ENCODE measurements around the gene SP2. TPM values are rescaled to one million over a fixed set of nuclear protein-coding genes. Genes with fewer than 3 reads are reported as not detected.

SP2 gene
- total and polyA plus RNA-seq, 10 donors, result 4.5 to 22.6 (median 15.1) TPM

DNA sequence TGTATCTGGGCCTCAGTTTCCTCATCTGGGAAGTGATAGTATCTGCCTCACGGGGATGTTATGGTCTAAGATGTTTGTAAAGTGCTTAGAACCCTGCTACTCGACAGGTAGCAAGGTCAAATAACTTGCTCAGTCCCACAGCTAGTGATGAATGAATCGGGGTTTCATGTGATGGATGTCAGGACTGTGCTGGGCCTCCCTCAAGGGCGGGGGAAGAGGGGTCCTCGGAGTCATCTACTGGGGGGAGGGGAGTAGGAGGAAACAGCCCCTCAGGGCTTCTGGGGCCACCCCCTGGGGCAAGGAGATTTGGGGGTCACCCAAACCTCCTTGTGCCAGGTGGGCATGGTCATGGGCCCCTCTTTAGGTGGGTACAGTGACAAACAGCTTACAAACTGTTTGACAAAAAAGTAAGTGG, 46.1 kb downstream of the SP2 start:
- Histone ChIP-seq H3K27me3 (replicated peaks in 1 of 7) (no peaks in the 10 kb centered on the region), H3K4me3 (peak overlapping the region; percentile 69 to 97 (median 84)), H3K27ac (peak overlapping the region; percentile 49 to 92 (median 84)), H3K36me3 (peaks cover 0 to 36% (median 10%) of the 10 kb centered on the region in 6 donors), H3K4me1 (peaks cover 10 to 70% (median 43%) of the 10 kb centered on the region in 6 donors), H3K9me3 (no peaks in the 10 kb centered on the region)
- intact Hi-C loops (cut with DNase I; ENCODE audit: low total_unique reads), result no loop called here
- no peak for DNase-seq
- 6 to 12% (median 7%) methylated on average over 5 of the region's 5 CpGs for WGBS, 5 donors
- TF ChIP-seq, protein P1, sequence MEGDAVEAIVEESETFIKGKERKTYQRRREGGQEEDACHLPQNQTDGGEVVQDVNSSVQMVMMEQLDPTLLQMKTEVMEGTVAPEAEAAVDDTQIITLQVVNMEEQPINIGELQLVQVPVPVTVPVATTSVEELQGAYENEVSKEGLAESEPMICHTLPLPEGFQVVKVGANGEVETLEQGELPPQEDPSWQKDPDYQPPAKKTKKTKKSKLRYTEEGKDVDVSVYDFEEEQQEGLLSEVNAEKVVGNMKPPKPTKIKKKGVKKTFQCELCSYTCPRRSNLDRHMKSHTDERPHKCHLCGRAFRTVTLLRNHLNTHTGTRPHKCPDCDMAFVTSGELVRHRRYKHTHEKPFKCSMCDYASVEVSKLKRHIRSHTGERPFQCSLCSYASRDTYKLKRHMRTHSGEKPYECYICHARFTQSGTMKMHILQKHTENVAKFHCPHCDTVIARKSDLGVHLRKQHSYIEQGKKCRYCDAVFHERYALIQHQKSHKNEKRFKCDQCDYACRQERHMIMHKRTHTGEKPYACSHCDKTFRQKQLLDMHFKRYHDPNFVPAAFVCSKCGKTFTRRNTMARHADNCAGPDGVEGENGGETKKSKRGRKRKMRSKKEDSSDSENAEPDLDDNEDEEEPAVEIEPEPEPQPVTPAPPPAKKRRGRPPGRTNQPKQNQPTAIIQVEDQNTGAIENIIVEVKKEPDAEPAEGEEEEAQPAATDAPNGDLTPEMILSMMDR (IDR thresholded peaks at IDR 0.05 in 8 of 11, conservative IDR thresholded peaks at IDR 0.05 in 3 of 11), result no peak
- TF ChIP-seq POLR2A (IDR thresholded peaks at IDR 0.05) (no peak), POLR2AphosphoS5 (IDR thresholded peaks at IDR 0.05) (no peak)

DNA sequence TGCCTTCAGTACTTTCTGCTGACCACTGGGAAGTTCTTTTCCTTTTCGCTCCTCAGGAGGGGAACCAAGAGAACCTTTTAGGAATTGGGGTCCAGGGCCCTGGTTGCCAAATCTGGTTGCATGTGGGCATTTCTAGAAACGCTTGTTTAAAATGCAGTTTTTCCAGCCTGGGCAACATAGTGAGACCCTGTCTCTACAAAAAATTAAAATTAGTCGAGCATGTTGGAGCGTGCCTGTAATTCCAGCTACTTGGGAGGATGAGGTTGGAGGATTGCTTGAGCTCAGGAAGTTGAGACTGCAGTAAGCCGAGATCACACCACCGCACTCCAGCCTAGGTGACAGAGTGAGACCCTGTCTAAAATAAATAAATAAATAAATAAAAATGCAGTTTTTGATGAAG, 46.5 kb downstream of the SP2 start:
- Histone ChIP-seq H3K4me1 (peaks cover 10 to 70% (median 43%) of the 10 kb centered on the region in 6 donors), H3K27me3 (replicated peaks in 1 of 7) (no peaks in the 10 kb centered on the region), H3K36me3 (peaks cover 0 to 37% (median 10%) of the 10 kb centered on the region in 6 donors), H3K27ac (peak overlapping the region in 3 of 8 donors; percentile 85 to 90 (median 85)), H3K4me3 (peak overlapping the region in 5 of 8 donors; percentile 69 to 93 (median 84)), H3K9me3 (no peaks in the 10 kb centered on the region)
- 72 to 80% (median 74%) methylated on average over 6 of the region's 6 CpGs for WGBS, 5 donors
- intact Hi-C loops (cut with DNase I; ENCODE audit: low total_unique reads), result no loop called here
- TF ChIP-seq, protein P1 (IDR thresholded peaks at IDR 0.05 in 8 of 11, conservative IDR thresholded peaks at IDR 0.05 in 3 of 11), result no peak
- TF ChIP-seq POLR2A (IDR thresholded peaks at IDR 0.05), result no peak
- no peak for TF ChIP-seq POLR2AphosphoS5 (IDR thresholded peaks at IDR 0.05)
- no peak for DNase-seq

DNA sequence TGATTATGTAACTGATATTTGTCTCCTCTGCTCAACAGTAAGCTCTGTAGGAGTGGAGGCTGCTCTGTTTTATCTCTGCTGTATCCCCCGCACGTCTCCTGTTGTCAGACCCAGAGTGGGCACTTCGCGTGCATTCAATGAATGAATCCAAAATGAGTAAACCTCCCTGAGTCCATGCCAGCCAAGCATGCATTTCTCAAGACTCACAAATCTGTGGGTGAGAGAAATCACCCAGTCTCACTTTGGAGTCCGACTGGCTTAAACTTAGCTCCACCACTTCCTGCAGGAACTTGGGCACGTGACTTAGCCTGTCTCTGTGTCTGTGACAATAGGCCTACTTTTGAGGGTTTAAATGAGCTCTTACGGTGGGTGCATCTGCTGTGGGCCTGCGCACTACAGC, 49.0 kb downstream of the SP2 start:
- intact Hi-C loops (cut with DNase I; ENCODE audit: low total_unique reads), result no loop called here
- peaks cover 19 to 85% (median 57%) of the 10 kb centered on the region in 6 donors for H3K4me1 ChIP-seq

More for the DNA sequence above, 49.0 kb downstream of the SP2 start:
- TF ChIP-seq, protein P1 (IDR thresholded peaks at IDR 0.05 in 8 of 11, conservative IDR thresholded peaks at IDR 0.05 in 3 of 11), result no peak
- TF ChIP-seq POLR2A (IDR thresholded peaks at IDR 0.05) (no peak), POLR2AphosphoS5 (IDR thresholded peaks at IDR 0.05) (no peak)
- no peak for DNase-seq
- H3K27me3 ChIP-seq (replicated peaks in 1 of 7), result no peaks in the 10 kb centered on the region
- WGBS, 5 donors, result 56 to 68% (median 64%) methylated on average over 8 of the region's 8 CpGs
- no peak overlapping the region for H3K4me3 ChIP-seq
- peaks cover 0 to 51% (median 13%) of the 10 kb centered on the region in 6 donors for H3K36me3 ChIP-seq
- no peaks in the 10 kb centered on the region for H3K9me3 ChIP-seq
- peak overlapping the region in 5 of 8 donors; percentile 23 to 57 (median 34) for H3K27ac ChIP-seq

All from spleen (tissue), 11 donors.